ENCODE measurements around the gene CXCR4.
"Not testable (repeated sequence)": the region's sequence is repeated elsewhere in the genome, so short reads cannot be mapped to it uniquely, and the experiment has no call there.

Gene CXCR4

DNA sequence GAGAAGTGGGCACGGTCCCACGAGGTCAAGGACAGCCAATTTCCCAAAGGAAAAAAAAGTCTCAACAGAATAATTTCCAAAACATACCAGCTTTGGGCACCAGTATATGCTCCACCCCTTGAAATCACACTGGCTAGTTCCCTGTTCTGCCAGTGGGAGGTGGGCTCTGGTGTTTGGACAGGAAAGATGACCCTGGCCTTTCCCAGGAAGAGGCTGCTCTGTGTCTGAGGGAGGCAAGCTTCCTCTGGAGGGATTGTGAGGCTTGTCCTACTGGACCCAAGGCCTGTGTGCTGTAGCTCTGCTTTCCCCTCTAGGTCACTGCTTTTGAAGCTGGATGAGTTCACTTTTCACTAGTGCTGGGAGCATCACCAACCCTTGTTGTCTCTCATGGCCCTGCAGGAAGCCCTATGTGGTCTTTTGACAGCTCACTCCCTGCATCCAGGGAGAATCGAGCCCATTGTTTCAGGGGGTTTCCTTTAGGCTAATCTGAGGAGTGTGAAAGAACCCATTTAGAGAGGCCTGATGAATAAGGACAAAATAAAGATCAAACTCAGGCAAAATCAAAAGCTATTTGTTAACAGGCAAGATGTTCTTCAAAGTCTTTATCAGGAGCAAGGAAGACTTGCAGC is 36.3 kb downstream of the CXCR4 start:
- H3K27me3 ChIP-seq (ENCODE audit: insufficient read depth, poor library complexity, severe bottlenecking): no peaks in the 10 kb centered on the region
- no peak overlapping the region for H3K4me3 ChIP-seq (ENCODE audit: severe bottlenecking)
- ATAC-seq (ENCODE audit: low read depth): no peak
- H3K9me3 ChIP-seq (ENCODE audit: severe bottlenecking): no peaks in the 10 kb centered on the region
- H3K27ac ChIP-seq (ENCODE audit: poor library complexity, severe bottlenecking): no peak overlapping the region
- TF ChIP-seq, protein P1, sequence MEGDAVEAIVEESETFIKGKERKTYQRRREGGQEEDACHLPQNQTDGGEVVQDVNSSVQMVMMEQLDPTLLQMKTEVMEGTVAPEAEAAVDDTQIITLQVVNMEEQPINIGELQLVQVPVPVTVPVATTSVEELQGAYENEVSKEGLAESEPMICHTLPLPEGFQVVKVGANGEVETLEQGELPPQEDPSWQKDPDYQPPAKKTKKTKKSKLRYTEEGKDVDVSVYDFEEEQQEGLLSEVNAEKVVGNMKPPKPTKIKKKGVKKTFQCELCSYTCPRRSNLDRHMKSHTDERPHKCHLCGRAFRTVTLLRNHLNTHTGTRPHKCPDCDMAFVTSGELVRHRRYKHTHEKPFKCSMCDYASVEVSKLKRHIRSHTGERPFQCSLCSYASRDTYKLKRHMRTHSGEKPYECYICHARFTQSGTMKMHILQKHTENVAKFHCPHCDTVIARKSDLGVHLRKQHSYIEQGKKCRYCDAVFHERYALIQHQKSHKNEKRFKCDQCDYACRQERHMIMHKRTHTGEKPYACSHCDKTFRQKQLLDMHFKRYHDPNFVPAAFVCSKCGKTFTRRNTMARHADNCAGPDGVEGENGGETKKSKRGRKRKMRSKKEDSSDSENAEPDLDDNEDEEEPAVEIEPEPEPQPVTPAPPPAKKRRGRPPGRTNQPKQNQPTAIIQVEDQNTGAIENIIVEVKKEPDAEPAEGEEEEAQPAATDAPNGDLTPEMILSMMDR (IDR thresholded peaks at IDR 0.05; ENCODE audit: poor library complexity, severe bottlenecking): no peak
- no peaks in the 10 kb centered on the region for H3K36me3 ChIP-seq (ENCODE audit: low read depth)
- no peak for DNase-seq (ENCODE audit: low spot score)
- H3K4me1 ChIP-seq (ENCODE audit: insufficient read depth, poor library complexity, severe bottlenecking): no peaks in the 10 kb centered on the region

DNA sequence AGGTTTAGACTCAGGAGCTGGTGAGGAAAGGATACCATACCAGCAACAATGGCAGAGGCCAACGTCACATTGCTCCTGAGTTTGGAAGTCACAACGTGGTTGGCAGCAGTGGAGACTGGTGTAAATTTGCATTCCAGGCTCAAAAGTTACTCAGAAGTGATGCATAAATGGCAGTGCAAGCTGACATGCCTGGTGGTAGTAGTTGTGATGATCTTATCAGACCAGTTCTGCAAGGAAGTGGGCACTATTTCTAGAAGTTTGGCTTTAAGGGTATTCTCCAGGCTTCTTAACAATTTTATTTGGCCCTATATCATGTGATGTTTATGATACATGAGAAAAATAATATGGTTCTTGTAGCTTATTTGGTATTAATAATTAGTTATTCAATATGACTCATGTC is 37.8 kb downstream of the CXCR4 start:
- TF ChIP-seq, protein P1 (IDR thresholded peaks at IDR 0.05; ENCODE audit: poor library complexity, severe bottlenecking): no peak
- Histone ChIP-seq H3K9me3 (ENCODE audit: severe bottlenecking) (no peaks in the 10 kb centered on the region), H3K4me1 (ENCODE audit: insufficient read depth, poor library complexity, severe bottlenecking) (no peaks in the 10 kb centered on the region), H3K4me3 (ENCODE audit: severe bottlenecking) (no peak overlapping the region), H3K27me3 (ENCODE audit: insufficient read depth, poor library complexity, severe bottlenecking) (no peaks in the 10 kb centered on the region), H3K36me3 (ENCODE audit: low read depth) (no peaks in the 10 kb centered on the region), H3K27ac (ENCODE audit: poor library complexity, severe bottlenecking) (no peak overlapping the region)
- DNase-seq (ENCODE audit: low spot score) (no peak), ATAC-seq (ENCODE audit: low read depth) (no peak)

DNA sequence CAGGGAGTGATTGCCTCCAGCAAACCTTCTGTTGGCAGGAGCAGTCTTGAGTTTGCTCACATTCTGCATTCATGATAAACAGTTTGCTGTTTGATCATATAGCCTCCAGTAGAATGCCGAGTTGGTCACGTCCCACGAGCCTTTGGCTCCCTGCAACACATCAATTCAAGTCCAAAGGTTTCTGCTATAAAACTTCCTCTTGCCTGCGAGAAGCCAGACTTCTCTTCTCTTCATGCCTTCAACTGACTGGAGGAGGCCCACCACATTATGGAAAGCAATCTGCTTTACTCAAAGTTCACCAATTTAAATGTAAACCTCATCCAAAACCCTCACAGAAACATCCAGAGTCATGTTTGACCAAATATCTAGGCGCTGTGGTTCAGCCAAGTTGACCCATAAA is 40.8 kb downstream of the CXCR4 start:
- Histone ChIP-seq H3K9me3 (ENCODE audit: severe bottlenecking) (no peaks in the 10 kb centered on the region), H3K4me3 (ENCODE audit: severe bottlenecking) (no peak overlapping the region), H3K4me1 (ENCODE audit: insufficient read depth, poor library complexity, severe bottlenecking) (no peaks in the 10 kb centered on the region), H3K27ac (ENCODE audit: poor library complexity, severe bottlenecking) (no peak overlapping the region), H3K27me3 (ENCODE audit: insufficient read depth, poor library complexity, severe bottlenecking) (no peaks in the 10 kb centered on the region), H3K36me3 (ENCODE audit: low read depth) (no peaks in the 10 kb centered on the region)
- TF ChIP-seq, protein P1 (IDR thresholded peaks at IDR 0.05; ENCODE audit: poor library complexity, severe bottlenecking): no peak
- DNase-seq (ENCODE audit: low spot score) (no peak), ATAC-seq (ENCODE audit: low read depth) (no peak)

DNA sequence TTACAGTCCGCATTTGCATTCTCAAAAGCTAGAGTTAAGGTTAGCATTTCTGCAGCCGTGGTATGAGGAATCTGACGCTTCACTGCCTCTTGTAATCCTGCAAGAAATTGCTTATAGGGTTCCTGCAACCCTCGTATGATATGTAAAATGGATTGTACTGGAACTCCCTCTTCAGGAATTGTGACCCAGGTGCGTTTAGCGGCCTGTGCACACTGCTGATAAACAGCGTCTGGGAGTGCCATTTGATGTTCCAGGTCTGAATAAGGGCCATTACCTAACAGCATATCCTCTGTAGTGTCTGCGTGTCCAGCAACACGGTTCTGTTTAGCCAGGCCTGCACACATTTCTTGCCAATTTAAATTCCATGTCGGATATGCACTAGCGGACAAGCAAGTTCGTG is 42.5 kb downstream of the CXCR4 start:
- ATAC-seq (ENCODE audit: low read depth) (no peak), DNase-seq (ENCODE audit: low spot score) (no peak)
- no peak overlapping the region for H3K4me3 ChIP-seq (ENCODE audit: severe bottlenecking)
- TF ChIP-seq, protein P1 (IDR thresholded peaks at IDR 0.05; ENCODE audit: poor library complexity, severe bottlenecking): no peak
- no peaks in the 10 kb centered on the region for H3K27me3 ChIP-seq (ENCODE audit: insufficient read depth, poor library complexity, severe bottlenecking)
- no peaks in the 10 kb centered on the region for H3K36me3 ChIP-seq (ENCODE audit: low read depth)
- H3K9me3 ChIP-seq (ENCODE audit: severe bottlenecking): no peaks in the 10 kb centered on the region
- H3K4me1 ChIP-seq (ENCODE audit: insufficient read depth, poor library complexity, severe bottlenecking): no peaks in the 10 kb centered on the region
- H3K27ac ChIP-seq (ENCODE audit: poor library complexity, severe bottlenecking): no peak overlapping the region

DNA sequence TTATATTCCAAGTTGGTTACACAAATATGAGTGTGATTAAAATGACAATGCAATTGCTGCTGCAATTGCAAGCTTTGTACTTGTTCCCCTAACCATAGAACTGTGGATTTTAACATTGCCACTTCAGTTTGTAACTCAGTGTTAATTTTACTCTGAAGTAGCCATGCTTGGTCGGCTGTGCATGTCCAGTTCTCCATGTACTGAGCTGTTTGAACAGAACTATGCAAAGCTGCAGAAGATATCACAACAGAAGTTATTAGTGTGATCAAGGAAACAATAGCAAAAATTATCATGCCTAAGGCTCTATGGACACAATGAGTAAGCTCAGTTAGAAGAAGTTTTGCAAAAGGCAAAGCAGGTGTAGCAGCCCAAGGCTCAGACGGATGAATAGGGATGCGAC is 45.3 kb downstream of the CXCR4 start:
- no peaks in the 10 kb centered on the region for H3K9me3 ChIP-seq (ENCODE audit: severe bottlenecking)
- DNase-seq (ENCODE audit: low spot score): no peak

DNA sequence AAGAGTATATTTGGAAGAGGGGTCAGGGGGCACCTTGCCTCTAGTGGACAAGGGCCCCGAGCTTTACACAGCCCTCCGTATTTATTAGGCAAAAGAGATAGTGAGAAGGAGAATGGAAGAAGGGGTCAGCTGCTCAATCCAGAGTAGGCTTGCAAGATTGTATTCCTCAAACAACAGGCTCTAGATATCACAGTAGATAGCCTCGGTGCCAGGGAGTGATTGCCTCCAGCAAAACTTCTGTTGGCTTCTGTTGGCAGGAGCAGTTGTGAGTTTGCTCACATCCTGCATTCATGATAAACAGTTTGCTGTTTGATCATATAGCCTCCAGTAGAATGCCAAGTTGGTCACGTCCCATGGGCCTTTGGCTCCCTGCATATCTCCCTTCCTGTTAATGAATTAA is 46.1 kb downstream of the CXCR4 start:
- ATAC-seq (ENCODE audit: low read depth); H3K27ac ChIP-seq (ENCODE audit: poor library complexity, severe bottlenecking); H3K27me3 ChIP-seq (ENCODE audit: insufficient read depth, poor library complexity, severe bottlenecking); DNase-seq (ENCODE audit: low spot score); H3K4me3 ChIP-seq (ENCODE audit: severe bottlenecking); H3K4me1 ChIP-seq (ENCODE audit: insufficient read depth, poor library complexity, severe bottlenecking); H3K36me3 ChIP-seq (ENCODE audit: low read depth); H3K9me3 ChIP-seq (ENCODE audit: severe bottlenecking): not testable (repeated sequence)

More for the DNA sequence above, 45.3 kb downstream of the CXCR4 start:
- H3K36me3 ChIP-seq (ENCODE audit: low read depth): no peaks in the 10 kb centered on the region
- H3K27ac ChIP-seq (ENCODE audit: poor library complexity, severe bottlenecking): no peak overlapping the region
- no peaks in the 10 kb centered on the region for H3K4me1 ChIP-seq (ENCODE audit: insufficient read depth, poor library complexity, severe bottlenecking)
- ATAC-seq (ENCODE audit: low read depth): no peak
- no peaks in the 10 kb centered on the region for H3K27me3 ChIP-seq (ENCODE audit: insufficient read depth, poor library complexity, severe bottlenecking)
- TF ChIP-seq, protein P1 (IDR thresholded peaks at IDR 0.05; ENCODE audit: poor library complexity, severe bottlenecking): no peak
- no peak overlapping the region for H3K4me3 ChIP-seq (ENCODE audit: severe bottlenecking)
